ENCODE data around the gene ABCB1.
"Not testable (repeated sequence)": the region's sequence is repeated elsewhere in the genome, so short reads cannot be mapped to it uniquely, and the experiment has no call there.

The ABCB1 gene

DNA sequence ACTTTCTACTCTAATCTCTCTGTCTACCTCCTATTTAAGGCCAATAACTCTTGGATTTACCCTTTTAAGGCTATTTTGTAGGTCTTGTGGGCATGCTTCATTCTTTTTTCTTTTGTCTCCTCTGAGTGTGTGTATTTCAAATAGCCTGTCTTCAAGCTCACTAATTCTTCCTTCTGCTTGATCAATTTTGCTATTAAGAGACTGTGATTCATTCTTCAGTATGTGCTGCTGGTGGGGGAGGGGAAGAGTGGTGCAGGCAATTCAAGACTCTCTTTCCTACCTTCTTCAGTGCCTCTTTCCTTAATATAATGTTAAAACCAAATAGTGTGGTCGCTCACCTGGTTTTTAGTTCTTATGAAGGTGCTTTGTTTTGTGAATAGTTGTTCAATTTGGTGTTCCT lies 20.0 kb downstream of the ABCB1 start:
- in situ Hi-C loops (cut with MboI; ENCODE audit: low sequenced_read_pairs), result no loop called here

DNA sequence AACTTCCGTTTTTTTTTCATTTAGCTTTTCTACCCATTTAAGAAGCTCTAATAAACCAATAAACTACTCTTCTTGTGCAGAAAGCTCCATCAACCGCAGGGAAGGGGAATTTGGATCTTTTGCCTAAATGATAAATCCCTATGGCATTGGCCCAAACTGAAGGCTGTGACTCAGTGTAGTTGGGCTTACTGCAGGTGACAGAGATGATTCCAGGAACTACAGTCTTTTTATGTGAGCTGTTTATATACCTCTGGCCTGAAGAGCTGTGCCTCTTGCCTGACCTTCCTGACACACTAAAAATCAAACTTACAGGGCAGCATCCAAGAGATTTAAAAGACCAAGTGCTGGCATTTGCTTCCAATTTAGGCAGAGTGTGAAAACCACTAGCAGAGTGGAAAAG lies 25.2 kb downstream of the ABCB1 start:
- in situ Hi-C loops (cut with MboI; ENCODE audit: low sequenced_read_pairs), result no loop called here

DNA sequence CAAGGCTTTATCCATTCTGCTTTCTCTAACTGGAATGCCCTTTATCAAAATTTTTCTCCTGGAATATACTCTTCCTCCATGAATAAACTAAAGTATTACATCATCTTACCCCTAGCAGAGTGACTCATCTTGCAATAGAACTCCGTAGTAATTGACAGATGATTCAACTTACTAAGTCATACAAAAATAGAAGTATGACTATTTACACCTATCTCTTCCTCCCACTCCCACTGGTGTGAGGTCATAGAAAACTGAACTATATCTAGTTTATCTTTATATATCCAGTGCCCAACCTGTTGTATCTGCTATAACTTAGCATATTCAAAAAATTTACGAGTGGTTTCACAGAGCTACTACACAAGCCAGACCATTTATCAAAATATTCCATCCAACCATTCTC lies 26.1 kb downstream of the ABCB1 start:
- in situ Hi-C loops (cut with MboI; ENCODE audit: low sequenced_read_pairs), result no loop called here

DNA sequence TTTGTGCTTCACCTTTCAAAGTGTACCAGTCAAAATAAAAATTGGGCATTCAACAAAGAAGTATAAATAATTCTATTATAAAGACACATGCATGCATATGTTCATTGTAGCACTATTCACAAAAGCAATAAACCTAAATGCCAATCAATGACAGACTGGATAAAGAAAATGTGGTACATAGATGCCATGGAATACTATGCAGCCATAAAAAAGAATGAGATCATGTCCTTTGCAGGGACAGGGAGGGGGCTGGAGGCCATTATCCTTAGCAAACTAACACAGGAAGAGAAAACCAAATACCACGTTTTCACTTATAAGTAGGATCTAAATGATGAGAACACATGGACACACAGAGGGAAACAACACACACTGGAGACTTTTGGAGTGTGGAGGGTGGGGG lies 28.2 kb downstream of the ABCB1 start:
- in situ Hi-C loops (cut with MboI; ENCODE audit: low sequenced_read_pairs), result not testable (repeated sequence)

DNA sequence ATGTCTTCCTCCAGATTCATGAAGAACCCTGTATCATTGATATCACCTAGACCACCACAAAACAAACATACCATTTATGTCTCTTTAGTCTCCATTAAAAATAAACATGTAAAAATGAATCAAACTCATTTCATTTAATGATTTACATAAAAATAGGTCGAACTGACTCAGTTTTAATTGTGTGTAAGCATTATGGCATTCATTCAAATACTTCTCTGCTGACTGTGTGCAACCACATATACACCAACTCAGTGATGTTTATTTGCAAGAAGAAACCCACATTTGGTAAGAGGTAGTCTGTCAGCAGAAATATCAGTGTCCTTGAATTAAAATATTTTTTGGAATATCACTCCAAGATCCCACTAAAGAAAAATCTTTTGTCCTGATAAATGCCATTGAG lies 30.5 kb downstream of the ABCB1 start:
- in situ Hi-C loops (cut with MboI; ENCODE audit: low sequenced_read_pairs), result no loop called here

DNA sequence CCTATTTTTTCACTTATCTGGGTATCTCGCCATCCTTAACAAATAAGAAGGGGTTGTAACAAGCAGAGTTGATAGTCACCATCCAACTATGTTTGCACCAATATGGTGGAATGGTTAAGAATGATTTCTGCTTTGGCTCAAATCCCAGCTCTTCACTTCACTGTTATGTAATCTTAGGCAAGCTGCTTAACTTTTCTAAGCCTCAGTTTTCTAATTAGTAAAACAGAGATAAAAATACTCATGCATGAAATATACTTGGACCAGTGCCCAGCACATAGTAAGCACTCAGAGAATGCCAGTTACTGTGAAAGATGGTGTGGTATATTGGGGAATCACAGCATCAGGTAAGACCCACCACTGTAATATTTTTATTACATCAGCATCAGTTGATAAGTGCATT lies 33.6 kb downstream of the ABCB1 start:
- in situ Hi-C loops (cut with MboI; ENCODE audit: low sequenced_read_pairs), result no loop called here

DNA sequence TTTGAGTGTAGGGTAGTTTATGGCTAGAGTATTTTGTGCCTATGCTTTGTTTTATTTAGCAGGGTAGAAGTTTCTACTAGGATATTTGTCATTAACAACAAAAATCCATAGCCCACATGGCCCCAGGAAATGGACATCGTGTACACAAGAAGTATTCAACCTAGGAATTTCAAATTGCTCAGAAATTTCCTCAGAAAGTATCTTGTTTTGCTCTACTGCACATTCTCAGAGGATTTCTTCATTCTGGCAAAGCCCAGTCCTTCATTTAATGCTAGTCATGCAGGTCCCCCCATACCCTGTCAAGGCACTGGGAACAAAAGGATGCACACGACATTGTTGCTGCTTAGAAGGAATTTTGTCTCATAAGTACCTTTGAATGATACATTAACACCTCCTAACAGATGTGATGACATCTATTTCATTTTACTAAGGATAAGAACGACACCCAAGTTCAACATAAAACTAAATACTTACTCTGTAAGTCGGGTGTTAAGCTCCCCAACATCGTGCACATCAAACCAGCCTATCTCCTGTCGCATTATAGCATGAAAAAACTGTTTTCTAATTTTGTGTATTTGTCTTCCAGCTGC lies 34.3 kb downstream of the ABCB1 start:
- in situ Hi-C loops (cut with MboI; ENCODE audit: low sequenced_read_pairs), result no loop called here

DNA sequence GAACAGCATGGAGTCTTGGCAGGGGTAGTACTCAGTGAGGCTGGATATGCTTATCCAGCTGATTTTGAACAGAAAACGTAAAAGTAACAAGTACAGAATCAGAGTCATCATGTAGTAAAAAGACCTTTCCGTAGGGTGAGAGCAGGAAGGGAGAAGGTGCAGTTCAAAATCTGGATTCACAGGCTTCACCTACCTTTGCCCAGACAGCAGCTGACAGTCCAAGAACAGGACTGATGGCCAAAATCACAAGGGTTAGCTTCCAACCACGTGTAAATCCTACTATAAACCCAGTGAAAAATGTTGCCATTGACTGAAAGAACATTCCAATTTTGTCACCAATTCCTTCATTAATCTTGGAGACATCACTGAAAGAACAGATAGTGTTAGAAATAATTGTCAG lies 34.8 kb downstream of the ABCB1 start:
- in situ Hi-C loops (cut with MboI; ENCODE audit: low sequenced_read_pairs), result no loop called here

DNA sequence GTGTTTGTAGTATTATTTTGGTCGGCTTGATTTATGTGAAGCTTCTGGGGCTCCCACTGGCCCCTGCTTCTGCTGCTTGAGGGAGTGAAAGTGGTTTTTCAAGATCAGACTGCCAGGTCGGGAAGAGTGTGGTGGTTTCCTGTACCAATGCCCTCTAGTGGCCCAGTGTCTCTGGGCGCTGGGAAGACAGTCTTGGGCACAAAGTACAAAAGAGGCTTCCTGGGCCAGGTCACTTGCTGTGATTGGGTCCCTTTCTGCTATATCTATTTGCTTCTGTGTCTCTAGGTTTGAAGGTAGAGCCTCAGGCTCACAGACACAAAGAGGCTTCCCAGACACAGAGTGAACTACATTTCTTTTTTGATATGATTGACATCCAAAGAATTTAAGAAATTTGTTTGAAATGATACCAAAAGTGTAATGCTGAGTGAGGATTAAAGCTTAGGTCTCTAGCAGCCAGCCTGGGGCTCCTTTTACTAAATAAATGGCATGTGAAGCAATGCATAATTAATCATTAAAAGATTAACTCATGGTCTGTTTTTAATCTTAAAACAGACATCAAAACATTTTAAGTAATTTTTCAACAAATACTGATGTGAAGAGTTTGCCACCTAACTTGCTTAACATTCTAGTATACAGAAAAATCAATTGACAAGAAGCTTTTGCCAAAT lies 36.3 kb downstream of the ABCB1 start:
- in situ Hi-C loops (cut with MboI; ENCODE audit: low sequenced_read_pairs), result no loop called here

DNA sequence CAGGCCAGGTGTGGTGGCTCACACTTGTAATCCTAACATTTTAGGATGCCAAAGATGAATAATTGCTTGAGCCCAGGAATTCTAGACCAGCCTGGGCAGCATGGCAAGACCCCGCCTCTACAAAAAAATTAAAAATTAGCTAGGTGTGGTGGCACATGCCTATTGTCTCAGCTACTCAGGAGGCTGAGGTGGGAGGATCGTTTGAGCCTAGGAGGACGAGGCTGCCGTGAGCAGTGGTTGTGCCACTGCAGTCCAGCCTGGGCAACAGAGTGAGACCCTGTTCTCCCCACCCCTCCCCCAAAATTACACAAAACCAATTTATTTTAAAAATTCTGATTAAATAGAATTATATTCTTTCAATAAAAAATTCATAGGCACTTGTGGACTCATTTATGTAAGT lies 39.0 kb downstream of the ABCB1 start:
- in situ Hi-C loops (cut with MboI; ENCODE audit: low sequenced_read_pairs), result no loop called here

DNA sequence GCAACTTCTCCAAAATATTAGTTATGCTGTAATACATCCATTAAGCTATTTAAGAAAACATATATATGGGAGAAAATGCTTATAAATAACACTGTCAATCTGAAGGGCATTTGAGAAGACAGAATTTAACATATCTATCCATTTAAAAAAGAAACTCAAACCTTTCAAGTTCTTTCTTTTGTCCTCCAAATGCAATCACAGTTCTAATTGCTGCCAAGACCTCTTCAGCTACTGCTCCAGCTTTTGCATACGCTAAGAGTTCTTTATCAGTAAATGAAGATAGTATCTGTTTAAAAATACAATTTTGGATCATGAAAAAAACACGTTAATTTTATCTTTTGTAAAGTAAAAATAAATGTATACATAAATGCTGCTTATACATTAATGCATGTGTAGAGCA lies 39.6 kb downstream of the ABCB1 start:
- in situ Hi-C loops (cut with MboI; ENCODE audit: low sequenced_read_pairs), result no loop called here

DNA sequence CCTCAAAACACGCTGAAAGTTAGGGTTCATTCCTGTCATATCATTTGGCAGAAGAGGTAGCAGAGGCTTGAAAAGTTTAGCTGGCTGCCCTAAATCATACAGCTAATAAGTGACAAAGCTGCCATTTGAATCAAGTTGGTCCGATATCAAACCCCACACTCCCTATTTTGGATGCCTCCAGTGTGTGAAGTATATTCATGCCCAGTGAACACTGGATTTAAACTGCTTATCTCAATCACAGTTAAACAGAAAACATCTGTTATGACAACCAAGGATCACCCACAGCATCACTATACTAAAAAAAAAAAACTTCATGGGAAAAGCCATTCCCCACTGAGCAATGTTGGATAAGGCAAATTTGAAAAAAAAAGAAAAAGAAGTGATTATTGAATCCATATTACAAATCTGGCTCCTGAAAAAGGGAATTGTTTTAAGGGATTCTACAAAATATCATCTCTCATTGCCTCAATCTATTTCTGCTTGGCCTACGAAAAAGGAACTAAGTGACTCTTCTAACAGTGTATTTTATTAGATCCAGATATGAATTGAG lies 48.3 kb downstream of the ABCB1 start:
- in situ Hi-C loops (cut with MboI; ENCODE audit: low sequenced_read_pairs), result no loop called here

DNA sequence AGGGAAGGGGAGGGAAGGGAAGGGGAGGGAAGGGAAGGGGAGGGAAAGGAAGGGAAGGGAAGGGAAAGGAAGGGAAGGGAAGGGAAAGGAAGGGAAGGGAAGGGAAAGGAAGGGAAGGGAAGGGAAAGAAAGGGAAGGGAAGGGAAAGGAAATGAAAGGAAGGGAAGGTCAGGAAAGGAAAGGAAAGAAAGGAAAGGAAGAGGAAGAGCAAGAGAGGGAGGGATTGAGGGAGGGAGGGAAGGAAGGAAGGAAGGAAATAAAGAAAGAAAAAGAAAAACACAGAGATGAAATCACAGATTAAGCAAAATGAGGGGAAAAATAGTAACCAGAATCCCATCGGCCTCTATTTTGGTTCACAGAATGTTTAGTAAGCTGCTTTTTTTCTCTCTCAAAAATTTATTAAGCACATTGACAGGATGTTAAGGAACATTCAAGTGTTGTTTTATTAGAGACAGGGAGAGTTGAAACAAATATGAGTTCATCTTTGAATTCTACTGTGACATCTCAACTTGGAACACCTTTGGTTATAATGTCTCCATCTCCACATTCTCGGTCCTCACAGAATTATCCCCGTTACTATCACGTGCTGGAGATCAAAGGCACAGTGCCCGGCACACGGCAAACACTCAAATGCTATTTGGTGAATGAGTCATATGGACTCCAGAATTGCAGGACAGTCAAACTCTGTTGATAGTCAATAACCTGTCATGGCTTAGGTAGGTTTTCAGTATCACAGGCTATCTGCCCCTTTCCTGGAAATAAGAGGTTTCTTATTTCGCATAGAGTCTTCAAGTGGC lies 52.4 kb downstream of the ABCB1 start:
- in situ Hi-C loops (cut with MboI; ENCODE audit: low sequenced_read_pairs), result no loop called here

DNA sequence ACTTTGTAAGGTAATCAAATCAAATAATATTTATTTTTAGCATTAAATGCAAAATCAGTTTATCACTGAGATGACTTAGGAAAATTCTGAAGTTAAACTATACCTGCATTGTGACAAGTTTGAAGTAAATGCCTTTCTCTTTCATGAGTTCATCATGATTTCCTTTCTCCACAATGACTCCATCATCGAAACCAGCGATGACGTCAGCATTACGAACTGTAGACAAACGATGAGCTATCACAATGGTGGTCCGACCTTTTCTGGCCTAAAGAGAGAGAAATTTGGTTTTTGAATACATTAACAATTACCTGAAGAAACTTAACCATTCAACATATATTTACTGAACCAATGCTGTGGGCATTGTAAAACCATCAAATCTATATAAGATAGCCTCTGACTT lies 54.9 kb downstream of the ABCB1 start:
- in situ Hi-C loops (cut with MboI; ENCODE audit: low sequenced_read_pairs), result no loop called here

DNA sequence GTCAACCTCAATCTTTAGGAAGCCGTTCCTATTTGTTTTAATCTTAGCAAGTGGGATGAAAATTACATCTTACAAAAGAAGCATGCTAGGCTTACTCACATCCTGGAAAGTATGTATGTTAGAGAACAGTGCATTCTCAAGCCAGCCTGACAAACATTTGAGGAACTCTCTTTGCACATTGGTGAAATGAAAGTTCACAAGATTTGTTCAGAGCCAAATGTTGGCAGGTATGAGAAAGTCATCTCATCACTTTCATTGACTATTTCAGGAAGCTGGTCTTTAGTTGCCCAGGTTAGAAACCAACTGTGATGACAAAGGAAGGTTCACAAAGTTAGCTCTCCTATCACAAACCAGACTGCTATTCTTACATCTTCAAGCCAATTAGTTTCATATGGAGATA lies 57.1 kb downstream of the ABCB1 start:
- in situ Hi-C loops (cut with MboI; ENCODE audit: low sequenced_read_pairs), result no loop called here

DNA sequence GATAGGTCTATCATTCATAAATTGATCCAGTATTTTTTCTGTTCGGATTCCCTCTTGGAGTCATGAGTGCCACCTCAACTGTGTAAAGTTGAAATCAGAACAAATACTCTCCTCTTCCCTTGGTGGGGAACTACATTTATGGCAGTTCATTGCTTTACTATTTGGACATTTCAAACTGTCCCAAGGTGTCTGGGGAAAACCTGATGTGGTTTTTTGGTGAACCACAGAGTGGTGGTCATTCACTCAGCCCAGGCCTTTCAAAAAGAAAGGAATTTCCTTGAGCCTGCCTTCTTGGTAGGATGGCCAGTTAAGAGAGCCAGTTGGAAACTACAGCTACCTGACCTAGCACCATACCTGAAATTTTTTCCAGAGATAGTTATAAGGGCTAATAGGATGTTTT lies 59.0 kb downstream of the ABCB1 start:
- in situ Hi-C loops (cut with MboI; ENCODE audit: low sequenced_read_pairs), result no loop called here

DNA sequence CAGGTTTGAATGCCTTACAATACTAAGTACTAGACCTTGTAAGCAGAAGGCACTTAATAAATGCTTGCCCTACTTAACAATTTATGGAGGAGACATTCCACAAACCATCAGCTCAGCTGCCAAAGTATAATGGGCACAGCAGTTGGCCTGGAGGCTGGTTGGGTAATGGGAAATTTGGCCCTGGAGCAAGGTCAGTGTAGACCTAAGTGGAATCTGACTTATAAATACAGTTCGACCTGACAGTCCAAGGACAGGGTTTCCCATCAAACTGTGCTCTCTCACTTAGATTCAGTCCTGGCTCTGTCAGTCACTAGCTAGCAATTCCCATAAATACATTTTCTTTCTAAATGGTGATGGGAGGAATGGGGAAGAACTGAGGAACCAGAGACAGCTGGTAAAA lies 62.6 kb downstream of the ABCB1 start:
- in situ Hi-C loops (cut with MboI; ENCODE audit: low sequenced_read_pairs), result no loop called here

DNA sequence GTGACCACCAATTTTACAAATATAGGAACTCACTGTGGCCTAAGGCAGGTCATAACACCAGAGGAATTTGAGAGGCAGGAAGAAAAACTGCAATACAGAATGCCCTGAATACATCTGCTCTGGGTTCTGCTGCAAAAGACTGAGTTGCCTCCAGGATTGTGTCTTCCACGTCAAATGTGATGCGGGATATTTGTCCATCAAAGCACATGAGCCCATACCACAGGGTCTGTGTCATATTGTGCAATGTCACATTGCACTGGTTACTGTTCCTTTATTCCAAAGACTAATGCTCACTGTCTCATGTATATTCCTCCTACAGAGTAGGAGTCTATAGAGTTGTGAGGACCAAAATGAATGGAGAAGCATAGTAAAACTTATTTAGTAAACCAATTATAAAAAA lies 66.6 kb downstream of the ABCB1 start:
- in situ Hi-C loops (cut with MboI; ENCODE audit: low sequenced_read_pairs), result no loop called here

DNA sequence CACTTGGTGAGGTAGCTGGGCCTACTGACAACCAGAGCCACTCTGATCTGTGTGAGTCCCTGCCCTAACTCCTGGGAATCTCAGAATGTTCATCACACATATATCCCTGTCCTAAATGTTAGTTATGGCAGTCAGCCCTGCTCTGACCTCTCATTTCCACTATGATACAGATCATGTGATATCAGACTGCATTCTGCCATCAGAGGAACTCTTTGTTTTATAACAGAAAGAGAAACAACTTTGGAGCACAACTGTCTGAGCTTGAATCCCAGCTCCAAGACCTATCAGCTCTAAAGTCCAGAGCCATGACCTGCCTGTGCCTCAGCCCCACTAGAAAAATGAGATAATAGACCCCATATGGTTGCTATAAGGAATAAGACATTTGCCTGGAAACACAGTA lies 70.6 kb downstream of the ABCB1 start:
- in situ Hi-C loops (cut with MboI; ENCODE audit: low sequenced_read_pairs), result no loop called here

DNA sequence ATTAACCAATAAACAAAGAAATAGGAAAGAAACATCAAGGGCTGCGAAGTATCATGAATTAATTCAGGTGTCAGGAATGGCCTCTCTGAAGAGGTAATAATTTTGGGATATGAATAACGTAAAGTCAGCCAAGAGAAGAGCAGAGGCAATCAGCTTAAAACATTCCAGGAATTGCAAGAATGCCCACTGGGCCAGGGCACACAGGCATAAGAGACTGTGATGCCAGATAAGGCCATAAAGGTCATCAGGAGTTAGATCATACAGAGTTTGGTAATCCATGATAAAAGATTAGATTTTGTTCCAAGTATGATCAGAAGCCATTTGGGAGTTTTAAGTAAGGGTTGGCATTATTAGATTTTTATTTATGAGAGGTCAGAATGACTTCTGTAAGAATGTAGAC lies 72.0 kb downstream of the ABCB1 start:
- in situ Hi-C loops (cut with MboI; ENCODE audit: low sequenced_read_pairs), result no loop called here

DNA sequence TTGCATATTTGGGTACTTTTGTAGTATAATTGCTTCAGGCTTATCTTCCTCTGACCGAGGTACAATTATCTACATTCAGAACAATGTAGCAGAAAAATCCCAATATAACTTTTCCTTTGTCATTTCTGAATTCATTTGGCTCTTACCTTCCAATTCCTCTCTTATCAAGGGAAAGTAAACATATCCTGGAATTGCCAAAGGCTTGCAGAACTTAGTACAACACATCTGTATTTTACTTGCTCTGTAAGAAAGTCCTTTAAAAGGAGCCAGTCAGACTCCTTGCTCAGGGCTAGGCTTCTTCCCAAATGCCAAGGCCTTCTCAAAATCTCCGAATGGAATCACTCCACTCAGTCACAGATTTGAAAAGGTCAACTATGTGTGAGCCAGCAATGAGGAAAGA lies 81.9 kb downstream of the ABCB1 start:
- in situ Hi-C loops (cut with MboI; ENCODE audit: low sequenced_read_pairs), result no loop called here

DNA sequence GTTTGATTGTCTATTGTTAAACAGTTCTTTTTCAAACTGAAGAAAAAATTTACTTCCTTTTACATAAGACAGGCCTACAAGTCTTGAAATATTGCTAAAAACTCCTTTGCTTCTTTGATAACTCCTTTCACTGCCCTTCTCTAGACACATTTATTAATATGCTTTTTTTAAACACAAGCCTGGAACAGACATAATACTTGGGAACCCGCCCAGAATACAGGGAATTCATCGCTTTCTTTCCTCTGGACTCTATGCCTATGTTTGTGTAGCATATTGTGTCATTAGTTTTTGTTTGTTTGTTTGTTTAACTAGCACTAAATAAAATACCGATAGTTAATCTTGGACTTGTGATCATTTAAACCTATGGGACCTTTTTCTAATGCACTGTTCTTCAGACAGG lies 82.8 kb downstream of the ABCB1 start:
- in situ Hi-C loops (cut with MboI; ENCODE audit: low sequenced_read_pairs), result no loop called here

Measured in HL-60/S4 treated with retinoic acid at 250 ng/mL for 4 days and 3 days (cell line).